Stomach (tissue), 9 donors: ENCODE measurements around the gene NSUN6. TPM values are rescaled to one million over a fixed set of nuclear protein-coding genes. Genes with fewer than 3 reads are reported as not detected.
A peak's percentile ranks its signal among the peaks of the same experiment; 100 is the strongest.

ENCODE experiments used
- DNase-seq, 2 donors: peaks; one replicate each; pipeline versions ENCODE4 v3.0.0 to v3.0.0-alpha.2; 2013 to 2019
- H3K27ac ChIP-seq, 5 donors: fragments of 200-600 bp in 4 of 5; sonication (generic) in 4 of 5; one replicate each; pipeline ENCODE4 v1.5.1; 2013 to 2019; ENCODE audit warnings: mild to moderate bottlenecking in 1 of 5, moderate library complexity in 1 of 5
- H3K27me3 ChIP-seq, 3 donors: fragments of 200-600 bp; sonication (generic); one replicate each; pipeline ENCODE4 v1.5.1; 2017 to 2019; ENCODE audit warnings: mixed run types in 1 of 3
- H3K36me3 ChIP-seq, 4 donors: fragments of 200-600 bp; sonication (generic); 1 replicate in 3 of 4; 2 replicates in 1 of 4; pipeline ENCODE4 v1.5.1; 2016 to 2019
- H3K4me1 ChIP-seq, 4 donors: fragments of 200-600 bp; sonication (generic); one replicate each; pipeline ENCODE4 v1.5.1; 2016 to 2019
- H3K4me3 ChIP-seq, 4 donors: fragments of 200-600 bp; sonication (generic) in 3 of 4; one replicate each; pipeline ENCODE4 v1.5.1; 2016 to 2019; ENCODE audit warnings: mild to moderate bottlenecking in 1 of 4
- H3K9me3 ChIP-seq, 4 donors: fragments of 200-600 bp; sonication (generic); one replicate each; pipeline ENCODE4 v1.5.1; 2016 to 2019
- EP300 ChIP-seq: sonication (generic); formaldehyde crosslinking; IDR thresholded peaks from one replicate; pipeline ENCODE4 v1.6.1; 2017; ENCODE audit warnings: antibody characterized with exemption
- POLR2A ChIP-seq, 4 donors: fragments of 450-650 bp; IDR thresholded peaks; one replicate each; pipeline ENCODE4 v1.6.1; 2016; ENCODE audit warnings: antibody characterized with exemption in 4 of 4, control low read depth in 2 of 4, mild to moderate bottlenecking in 1 of 4, moderate library complexity in 1 of 4
- POLR2AphosphoS5 ChIP-seq, 3 donors: sonication (generic); formaldehyde crosslinking; IDR thresholded peaks; one replicate each; pipeline ENCODE4 v1.6.1; 2016; ENCODE audit warnings: antibody characterized with exemption in 3 of 3
- WGBS, 5 donors: extraction: QIAGEN DNeasy Blood & Tissue Kit in 3 of 5; methylation state at CpG; one replicate each; pipeline versions ENCODE4 v1.1.5 to v1.1.7; 2013 to 2018; 5-methylcytosine and 5-hydroxymethylcytosine counted together
- intact Hi-C: fragments of 100-400 bp; cut with DNase I; formaldehyde crosslinking; loops from one replicate; pipeline ENCODE4 v1.15.1; 2023; ENCODE audit warnings: low total_unique reads
- polyA plus RNA-seq, 3 donors: library from polyadenylated mRNA; stranded (reverse); fragments of 200-250 nt; gene quantifications; one replicate each; pipeline ENCODE4 v1.2.3, GENCODE V29; 2013
- total RNA-seq, 5 donors: library from RNA; depleted of rRNA; stranded (reverse); fragments of >200 nt; gene quantifications; one replicate each; pipeline versions ENCODE4 v1.1.0 to v1.2.3, GENCODE V29; 2014 to 2016
- TF ChIP-seq, protein P1 (sequence below), 7 experiments: fragments of 450-650 bp in 4 of 7; fragments of 200-600 bp in 3 of 7; sonication (generic) in 3 of 7; IDR thresholded peaks; one replicate each; pipeline ENCODE4 v1.5.1; 2016 to 2019; ENCODE audit warnings: antibody characterized with exemption in 7 of 7, control low read depth in 2 of 7, mild to moderate bottlenecking in 1 of 7
- donor health status: healthy with polysubstance abuse.
- donor health status: Bipolar disorder and iron deficiency.
- donor health status: healthy.

The NSUN6 gene
- total and polyA plus RNA-seq, 8 donors, result 3.1 to 52.7 (median 8.2) TPM

DNA sequence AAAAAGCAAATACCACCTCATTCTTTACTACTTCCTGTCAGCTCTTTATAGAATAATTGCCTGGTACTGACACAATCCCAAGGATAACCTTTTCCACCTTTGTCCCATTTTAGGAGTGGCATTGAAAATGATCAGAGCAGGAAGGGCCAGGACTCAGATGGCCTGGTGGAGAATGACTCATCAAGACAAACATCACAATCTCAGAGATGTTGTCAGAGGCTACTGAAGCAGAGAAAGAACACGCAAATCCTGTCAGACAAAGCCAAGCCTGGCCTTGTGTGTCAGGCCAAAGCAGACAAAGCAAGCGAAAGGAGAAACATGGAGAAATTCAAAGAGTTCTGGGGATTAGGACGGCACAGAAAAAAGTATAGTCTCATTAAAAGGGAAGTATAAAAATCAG, 40.9 kb downstream of the NSUN6 start:
- peak in 1 of 2 donors; percentile 55 for DNase-seq
- WGBS, 5 donors, result 59 to 68% (median 67%) methylated on average over 3 of the region's 3 CpGs

DNA sequence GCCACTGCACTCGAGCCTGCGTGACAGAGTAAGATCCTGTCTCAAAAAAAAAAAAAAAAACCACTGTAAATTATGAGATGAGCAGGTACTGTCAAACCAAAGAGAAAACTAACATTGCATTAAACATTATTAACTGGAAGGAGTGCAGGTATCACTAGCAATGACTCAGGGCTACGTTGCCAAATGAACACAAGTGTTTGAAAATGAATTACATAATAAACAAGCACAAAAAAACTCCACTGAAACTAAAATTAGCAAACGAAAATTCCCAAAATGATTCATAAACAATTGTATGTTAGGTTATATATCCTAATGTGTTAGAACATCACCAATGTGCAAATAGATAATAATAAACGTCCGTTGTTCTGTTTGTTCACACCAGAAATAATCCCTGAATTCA, 42.8 kb downstream of the NSUN6 start:
- WGBS, 5 donors, result 84 to 91% (median 87%) methylated on average over 6 of the region's 6 CpGs
- DNase-seq, result no peak
- Histone ChIP-seq H3K4me1 (peaks cover 0 to 10% (median 0%) of the 10 kb centered on the region in 4 donors), H3K36me3 (peaks cover 4 to 47% (median 24%) of the 10 kb centered on the region in 4 donors), H3K27me3 (no peaks in the 10 kb centered on the region), H3K27ac (no peak overlapping the region), H3K4me3 (no peak overlapping the region), H3K9me3 (no peaks in the 10 kb centered on the region)
- intact Hi-C loops, result no loop called here
- TF ChIP-seq, protein P1, sequence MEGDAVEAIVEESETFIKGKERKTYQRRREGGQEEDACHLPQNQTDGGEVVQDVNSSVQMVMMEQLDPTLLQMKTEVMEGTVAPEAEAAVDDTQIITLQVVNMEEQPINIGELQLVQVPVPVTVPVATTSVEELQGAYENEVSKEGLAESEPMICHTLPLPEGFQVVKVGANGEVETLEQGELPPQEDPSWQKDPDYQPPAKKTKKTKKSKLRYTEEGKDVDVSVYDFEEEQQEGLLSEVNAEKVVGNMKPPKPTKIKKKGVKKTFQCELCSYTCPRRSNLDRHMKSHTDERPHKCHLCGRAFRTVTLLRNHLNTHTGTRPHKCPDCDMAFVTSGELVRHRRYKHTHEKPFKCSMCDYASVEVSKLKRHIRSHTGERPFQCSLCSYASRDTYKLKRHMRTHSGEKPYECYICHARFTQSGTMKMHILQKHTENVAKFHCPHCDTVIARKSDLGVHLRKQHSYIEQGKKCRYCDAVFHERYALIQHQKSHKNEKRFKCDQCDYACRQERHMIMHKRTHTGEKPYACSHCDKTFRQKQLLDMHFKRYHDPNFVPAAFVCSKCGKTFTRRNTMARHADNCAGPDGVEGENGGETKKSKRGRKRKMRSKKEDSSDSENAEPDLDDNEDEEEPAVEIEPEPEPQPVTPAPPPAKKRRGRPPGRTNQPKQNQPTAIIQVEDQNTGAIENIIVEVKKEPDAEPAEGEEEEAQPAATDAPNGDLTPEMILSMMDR (IDR thresholded peaks at IDR 0.05), result no peak
- TF ChIP-seq POLR2A (IDR thresholded peaks at IDR 0.05) (no peak), EP300 (no peak), POLR2AphosphoS5 (IDR thresholded peaks at IDR 0.05) (no peak)

More for the DNA sequence above, 40.9 kb downstream of the NSUN6 start:
- peaks cover 0 to 10% (median 0%) of the 10 kb centered on the region in 4 donors for H3K4me1 ChIP-seq
- intact Hi-C loops, result no loop called here
- no peaks in the 10 kb centered on the region for H3K9me3 ChIP-seq
- H3K36me3 ChIP-seq, result peaks cover 0 to 51% (median 29%) of the 10 kb centered on the region in 4 donors
- H3K27ac ChIP-seq, result peak overlapping the region in 4 of 5 donors; percentile 24 to 38 (median 28)
- H3K4me3 ChIP-seq, result no peak overlapping the region
- TF ChIP-seq EP300 (no peak), POLR2AphosphoS5 (IDR thresholded peaks at IDR 0.05) (peak in 2 of 3 donors; percentile 15 to 16)
- TF ChIP-seq, protein P1 (IDR thresholded peaks at IDR 0.05), result no peak
- H3K27me3 ChIP-seq, result no peaks in the 10 kb centered on the region

DNA sequence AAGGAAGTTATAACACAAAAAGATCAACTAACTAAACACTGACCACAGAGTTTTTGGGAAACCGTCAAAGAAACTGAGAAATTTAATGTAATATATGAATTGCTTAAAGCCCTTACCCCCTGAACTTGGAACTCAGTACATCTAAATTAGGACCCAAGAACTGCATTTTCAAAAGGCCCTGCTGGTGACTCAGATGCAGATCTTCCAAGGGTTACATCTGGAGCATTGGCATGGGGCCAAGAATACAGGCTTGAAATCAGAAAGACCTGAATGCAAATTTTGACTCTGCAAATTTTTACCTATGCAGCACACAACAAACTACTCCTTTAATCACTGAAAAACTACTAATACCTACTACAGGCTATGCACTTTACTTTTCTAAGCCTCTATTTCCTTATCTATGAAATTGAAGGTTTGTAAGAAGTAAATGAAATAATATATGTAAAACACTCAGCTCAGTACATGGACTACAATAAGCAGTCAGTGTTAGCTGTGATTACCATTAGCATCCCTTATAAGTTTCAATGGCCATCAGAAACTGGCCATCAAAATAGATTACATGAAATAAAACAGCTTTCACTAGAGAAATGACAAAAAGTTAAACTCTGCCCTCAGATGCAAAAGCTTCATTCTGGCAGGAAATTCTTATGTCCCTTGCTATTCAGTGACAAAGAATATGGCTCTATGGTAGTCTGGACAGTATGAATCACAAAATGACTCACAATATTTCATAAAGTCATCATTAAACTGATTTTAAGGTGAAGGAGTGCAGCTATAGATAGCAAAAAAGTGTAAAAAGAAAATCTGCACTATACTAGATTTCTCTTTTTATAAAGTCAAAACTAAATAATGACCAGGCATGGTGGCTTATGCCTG, 43.6 kb downstream of the NSUN6 start:
- 57 to 70% (median 69%) methylated on average over 1 of the region's 1 CpG for WGBS, 5 donors
- Histone ChIP-seq H3K27me3 (no peaks in the 10 kb centered on the region), H3K36me3 (peaks cover 4 to 47% (median 24%) of the 10 kb centered on the region in 4 donors), H3K9me3 (no peaks in the 10 kb centered on the region), H3K4me3 (no peak overlapping the region), H3K27ac (no peak overlapping the region), H3K4me1 (peaks cover 0 to 10% (median 0%) of the 10 kb centered on the region in 4 donors)
- peak; percentile 38 to 44 for DNase-seq
- intact Hi-C loops, result no loop called here
- no peak for TF ChIP-seq EP300

DNA sequence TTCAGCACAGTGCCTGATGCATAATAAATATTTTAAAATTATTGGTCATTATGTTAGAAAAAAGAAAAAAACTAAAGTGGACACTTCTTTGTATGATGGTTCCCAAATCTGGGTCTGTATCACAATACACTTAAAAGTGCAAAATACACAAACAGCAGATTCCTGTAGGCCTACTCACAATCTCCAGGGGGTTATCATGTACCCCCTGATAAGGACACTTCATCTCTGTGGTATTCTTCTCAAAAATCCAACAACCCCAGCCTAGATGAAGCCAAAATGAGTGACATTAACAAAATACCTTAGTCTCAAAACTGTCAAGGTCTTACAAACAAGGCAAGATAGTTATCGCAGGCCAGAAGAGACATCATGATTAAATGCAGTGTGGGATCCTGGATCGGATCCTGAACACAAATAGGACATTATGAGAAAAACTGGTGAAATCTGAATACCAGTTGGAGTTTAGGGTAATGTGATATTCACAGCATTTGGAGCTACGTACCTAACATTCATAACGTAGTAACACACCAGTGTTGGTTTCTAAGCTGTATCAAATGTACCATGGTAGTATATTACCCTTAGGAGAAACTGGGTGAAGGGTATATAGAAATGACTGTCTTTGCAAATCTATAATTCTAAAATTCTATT, 45.2 kb downstream of the NSUN6 start:
- 97 to 99% (median 98%) methylated on average over 4 of the region's 4 CpGs for WGBS, 5 donors
- peaks cover 0 to 10% (median 0%) of the 10 kb centered on the region in 4 donors for H3K4me1 ChIP-seq
- intact Hi-C loops, result no loop called here
- H3K9me3 ChIP-seq, result no peaks in the 10 kb centered on the region
- no peak for DNase-seq
- H3K4me3 ChIP-seq, result no peak overlapping the region
- no peak for TF ChIP-seq EP300
- TF ChIP-seq, protein P1 (IDR thresholded peaks at IDR 0.05), result no peak
- no peak for TF ChIP-seq POLR2AphosphoS5 (IDR thresholded peaks at IDR 0.05)
- TF ChIP-seq POLR2A (IDR thresholded peaks at IDR 0.05), result no peak
- peaks cover 4 to 40% (median 17%) of the 10 kb centered on the region in 4 donors for H3K36me3 ChIP-seq
- no peaks in the 10 kb centered on the region for H3K27me3 ChIP-seq
- H3K27ac ChIP-seq, result no peak overlapping the region
